ENCODE data around the gene ATG2A.

Gene ATG2A

DNA sequence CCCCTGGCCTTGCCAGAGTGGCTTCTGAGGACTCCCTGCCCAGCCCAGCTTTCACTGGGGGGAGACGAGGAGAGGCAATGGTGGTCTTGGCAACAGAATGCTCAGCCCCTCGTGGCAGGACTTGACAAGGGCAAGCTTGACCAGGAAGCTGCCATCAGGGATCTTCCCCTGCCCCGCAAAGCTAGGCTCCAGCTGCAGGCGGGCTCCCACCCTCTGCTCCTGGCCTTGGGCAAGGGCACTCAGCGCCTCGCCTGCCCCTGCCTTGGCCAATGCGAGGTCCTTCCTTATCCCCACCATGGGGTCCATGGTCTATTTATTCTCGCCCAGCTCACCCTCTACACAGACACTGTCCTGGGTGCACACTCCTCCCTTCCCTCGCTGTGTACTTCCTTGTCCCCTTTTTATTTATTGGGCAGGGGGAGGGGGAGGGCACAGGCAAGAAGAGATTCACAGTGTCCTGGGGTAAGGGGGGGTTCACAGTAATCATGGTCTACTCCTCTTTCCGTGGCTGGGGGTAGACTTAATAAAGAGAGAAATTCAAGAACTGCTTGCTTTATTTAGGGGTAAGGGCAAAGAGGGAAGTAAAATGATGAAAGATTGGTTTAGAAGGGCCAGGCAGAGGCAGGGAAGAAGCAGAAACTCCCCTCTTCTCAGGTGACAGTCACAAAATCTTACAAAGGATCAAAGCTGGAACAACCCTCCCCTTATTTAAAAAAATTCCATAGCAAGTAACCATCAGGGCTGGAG, 17.1 kb upstream of the ATG2A start:
- Histone ChIP-seq H3K27ac (no peak overlapping the region), H3K4me1 (no peaks in the 10 kb centered on the region), H3K36me3 (peaks cover 42 to 63% (median 56%) of the 10 kb centered on the region in 3 donors), H3K27me3 (no peaks in the 10 kb centered on the region), H3K4me3 (no peak overlapping the region), H3K9me3 (no peaks in the 10 kb centered on the region)
- no peak for DNase-seq
- TF ChIP-seq, protein P1, sequence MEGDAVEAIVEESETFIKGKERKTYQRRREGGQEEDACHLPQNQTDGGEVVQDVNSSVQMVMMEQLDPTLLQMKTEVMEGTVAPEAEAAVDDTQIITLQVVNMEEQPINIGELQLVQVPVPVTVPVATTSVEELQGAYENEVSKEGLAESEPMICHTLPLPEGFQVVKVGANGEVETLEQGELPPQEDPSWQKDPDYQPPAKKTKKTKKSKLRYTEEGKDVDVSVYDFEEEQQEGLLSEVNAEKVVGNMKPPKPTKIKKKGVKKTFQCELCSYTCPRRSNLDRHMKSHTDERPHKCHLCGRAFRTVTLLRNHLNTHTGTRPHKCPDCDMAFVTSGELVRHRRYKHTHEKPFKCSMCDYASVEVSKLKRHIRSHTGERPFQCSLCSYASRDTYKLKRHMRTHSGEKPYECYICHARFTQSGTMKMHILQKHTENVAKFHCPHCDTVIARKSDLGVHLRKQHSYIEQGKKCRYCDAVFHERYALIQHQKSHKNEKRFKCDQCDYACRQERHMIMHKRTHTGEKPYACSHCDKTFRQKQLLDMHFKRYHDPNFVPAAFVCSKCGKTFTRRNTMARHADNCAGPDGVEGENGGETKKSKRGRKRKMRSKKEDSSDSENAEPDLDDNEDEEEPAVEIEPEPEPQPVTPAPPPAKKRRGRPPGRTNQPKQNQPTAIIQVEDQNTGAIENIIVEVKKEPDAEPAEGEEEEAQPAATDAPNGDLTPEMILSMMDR (IDR thresholded peaks at IDR 0.05): no peak
- intact Hi-C loops (cut with DNase I; ENCODE audit: low total_unique reads): no loop called here

DNA sequence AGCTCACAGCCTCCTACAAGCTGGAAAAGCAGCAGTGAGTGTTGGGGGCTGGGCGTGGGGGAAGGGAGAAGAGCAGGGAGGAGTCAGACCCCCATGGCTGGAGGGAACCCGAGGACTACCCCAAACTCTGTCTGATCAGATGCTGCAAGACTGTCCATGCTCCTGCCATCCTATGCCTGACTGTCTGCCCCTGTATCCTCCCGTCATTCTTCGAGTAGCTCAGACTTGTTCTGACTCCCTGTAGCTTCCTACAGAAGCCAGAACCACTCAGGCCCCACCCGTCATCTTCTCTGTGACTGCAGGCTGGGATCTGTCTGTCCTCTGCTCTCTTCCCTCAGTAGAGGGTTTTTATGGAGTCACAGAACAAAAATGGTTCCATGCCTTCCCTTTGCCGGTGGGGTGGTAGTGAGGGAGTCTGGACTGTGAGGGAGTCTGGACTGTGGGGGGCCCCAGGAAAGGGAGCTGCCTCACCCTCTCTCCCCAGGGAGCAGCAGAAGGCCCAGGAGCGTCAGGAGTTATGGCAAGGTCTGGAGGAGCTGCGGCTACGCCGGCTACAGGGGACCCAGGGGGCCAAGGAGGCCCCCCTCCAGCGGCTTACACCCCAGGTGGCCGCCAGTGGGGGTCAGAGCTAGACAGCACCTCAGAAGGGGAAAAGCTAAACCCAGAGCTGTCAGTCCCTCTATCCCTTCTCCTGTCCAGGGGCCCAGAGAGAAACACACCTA, 16.4 kb upstream of the ATG2A start:
- intact Hi-C loops (cut with DNase I; ENCODE audit: low total_unique reads): no loop called here
- Histone ChIP-seq H3K27me3 (no peaks in the 10 kb centered on the region), H3K36me3 (peaks cover 44 to 71% (median 58%) of the 10 kb centered on the region in 3 donors), H3K27ac (no peak overlapping the region), H3K9me3 (no peaks in the 10 kb centered on the region), H3K4me3 (no peak overlapping the region), H3K4me1 (no peaks in the 10 kb centered on the region)
- TF ChIP-seq, protein P1 (IDR thresholded peaks at IDR 0.05): no peak
- DNase-seq: no peak

DNA sequence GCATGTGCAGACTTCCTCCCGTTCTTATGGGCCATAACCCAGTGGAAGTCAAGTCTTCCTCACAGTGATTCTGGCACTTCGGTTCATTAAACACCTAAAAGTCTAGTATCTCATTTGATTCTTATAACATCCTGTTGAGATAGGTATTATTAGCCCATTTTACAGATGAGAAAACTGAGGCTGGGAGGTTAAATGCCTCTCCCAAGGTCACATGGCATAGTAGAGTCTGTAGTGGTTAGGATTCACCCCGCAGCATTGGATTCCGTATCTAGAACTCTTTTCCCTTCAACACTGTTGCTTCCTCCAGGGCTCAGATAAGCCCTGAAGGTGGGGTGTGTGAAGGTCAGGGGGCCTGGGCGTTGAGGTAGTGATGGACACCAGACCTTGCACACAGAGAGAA, 15.3 kb upstream of the ATG2A start:
- TF ChIP-seq, protein P1 (IDR thresholded peaks at IDR 0.05): no peak
- Histone ChIP-seq H3K4me1 (no peaks in the 10 kb centered on the region), H3K9me3 (no peaks in the 10 kb centered on the region), H3K36me3 (peaks cover 44 to 81% (median 68%) of the 10 kb centered on the region in 3 donors), H3K27me3 (no peaks in the 10 kb centered on the region), H3K4me3 (no peak overlapping the region), H3K27ac (no peak overlapping the region)
- intact Hi-C loops (cut with DNase I; ENCODE audit: low total_unique reads): no loop called here
- DNase-seq: no peak

DNA sequence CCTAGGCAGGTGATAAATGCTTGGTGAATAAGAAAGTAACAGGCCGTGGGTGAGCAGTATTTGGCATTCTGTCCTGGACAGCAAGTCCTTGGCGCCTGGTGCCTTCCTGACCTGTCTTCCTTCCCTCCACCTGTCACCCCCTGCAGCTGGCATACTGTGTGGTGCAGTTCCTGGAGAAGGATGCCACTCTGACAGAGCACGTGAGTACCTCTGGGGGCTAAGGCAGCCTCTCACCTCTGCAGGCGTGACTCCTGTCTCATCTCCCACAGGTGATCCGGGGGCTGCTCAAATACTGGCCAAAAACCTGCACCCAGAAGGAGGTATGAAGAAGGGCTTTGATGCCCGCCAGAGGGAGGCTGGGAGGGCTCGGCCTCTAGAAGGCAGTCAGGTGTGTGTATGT, 14.3 kb upstream of the ATG2A start:
- Histone ChIP-seq H3K4me1 (peaks cover 0 to 4% (median 2%) of the 10 kb centered on the region in 4 donors), H3K9me3 (no peaks in the 10 kb centered on the region), H3K4me3 (no peak overlapping the region), H3K36me3 (peaks cover 44 to 87% (median 78%) of the 10 kb centered on the region in 3 donors), H3K27ac (no peak overlapping the region), H3K27me3 (no peaks in the 10 kb centered on the region)
- no peak for DNase-seq
- intact Hi-C loops (cut with DNase I; ENCODE audit: low total_unique reads): no loop called here
- TF ChIP-seq, protein P1 (IDR thresholded peaks at IDR 0.05): no peak

DNA sequence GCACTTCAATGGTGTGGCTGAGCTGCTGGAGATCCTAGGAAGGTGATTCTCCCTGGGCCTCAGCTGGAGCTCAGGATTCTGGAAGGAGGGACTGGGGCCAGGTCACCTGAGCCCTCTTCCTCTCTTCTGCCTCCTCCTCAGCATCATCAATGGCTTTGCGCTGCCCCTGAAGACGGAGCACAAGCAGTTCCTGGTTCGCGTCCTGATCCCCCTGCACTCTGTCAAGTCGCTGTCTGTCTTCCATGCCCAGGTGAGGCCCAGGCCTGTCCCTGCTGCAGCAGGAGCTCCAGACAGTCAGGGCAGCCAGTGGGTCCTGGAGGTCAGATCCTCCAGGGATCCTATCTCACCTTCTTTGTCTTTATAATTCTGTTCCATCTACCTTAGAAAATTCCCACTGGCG, 13.3 kb upstream of the ATG2A start:
- Histone ChIP-seq H3K4me3 (no peak overlapping the region), H3K27me3 (no peaks in the 10 kb centered on the region), H3K36me3 (peaks cover 44 to 86% (median 78%) of the 10 kb centered on the region in 3 donors), H3K9me3 (no peaks in the 10 kb centered on the region), H3K27ac (no peak overlapping the region), H3K4me1 (peaks cover 0 to 14% (median 12%) of the 10 kb centered on the region in 4 donors)
- TF ChIP-seq, protein P1 (IDR thresholded peaks at IDR 0.05): no peak
- no peak for DNase-seq
- intact Hi-C loops (cut with DNase I; ENCODE audit: low total_unique reads): no loop called here
